ENCODE measurements around the gene THSD4.

Gene THSD4

GRCh38 chr15:71566226-71566625, 451.0 kb downstream of the THSD4 start:
- no peak for DNase-seq

DNA sequence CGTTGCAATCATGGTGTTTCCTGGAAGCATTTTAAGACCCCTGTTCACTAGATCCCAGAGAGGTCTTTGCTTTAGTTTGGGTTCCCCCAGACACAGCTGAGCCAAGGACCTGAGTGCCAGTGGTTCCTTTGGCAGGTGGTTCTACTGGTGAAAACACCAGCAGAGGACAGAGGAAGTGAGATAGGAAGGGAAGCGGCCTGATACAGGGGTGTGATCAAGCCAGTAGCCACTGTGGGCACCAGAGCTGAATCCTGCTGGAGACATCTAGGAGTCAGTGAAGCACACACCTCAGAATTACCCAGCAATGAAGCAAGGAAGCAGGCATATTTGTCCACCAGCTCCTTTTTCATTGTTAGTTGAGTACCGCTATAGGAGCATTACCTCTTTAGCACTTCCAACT, 451.9 kb downstream of the THSD4 start:
- DNase-seq = no peak

GRCh38 chr15:71568227-71568626, 453.0 kb downstream of the THSD4 start:
- DNase-seq = no peak

GRCh38 chr15:71570736-71571135, 455.5 kb downstream of the THSD4 start:
- no peak for DNase-seq

DNA sequence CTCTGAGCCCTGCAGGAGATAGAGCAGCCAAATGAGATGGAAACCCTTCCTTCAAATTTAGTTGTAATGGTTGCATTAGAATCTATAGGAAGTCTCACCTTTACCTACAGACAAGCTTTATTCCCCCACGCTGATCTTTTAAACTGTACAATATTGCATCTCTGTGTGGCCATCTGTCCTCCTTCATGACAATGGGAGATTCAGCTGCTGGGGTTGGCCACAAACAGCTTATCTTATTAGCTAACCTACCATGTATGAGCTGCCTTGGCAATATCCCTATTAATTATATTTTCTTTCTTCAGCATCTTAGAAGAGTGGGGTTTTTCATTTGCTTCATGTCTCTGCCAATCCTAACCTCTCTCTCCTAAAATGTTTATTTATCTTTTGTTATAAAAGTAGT, 456.4 kb downstream of the THSD4 start:
- no peak for DNase-seq

DNA sequence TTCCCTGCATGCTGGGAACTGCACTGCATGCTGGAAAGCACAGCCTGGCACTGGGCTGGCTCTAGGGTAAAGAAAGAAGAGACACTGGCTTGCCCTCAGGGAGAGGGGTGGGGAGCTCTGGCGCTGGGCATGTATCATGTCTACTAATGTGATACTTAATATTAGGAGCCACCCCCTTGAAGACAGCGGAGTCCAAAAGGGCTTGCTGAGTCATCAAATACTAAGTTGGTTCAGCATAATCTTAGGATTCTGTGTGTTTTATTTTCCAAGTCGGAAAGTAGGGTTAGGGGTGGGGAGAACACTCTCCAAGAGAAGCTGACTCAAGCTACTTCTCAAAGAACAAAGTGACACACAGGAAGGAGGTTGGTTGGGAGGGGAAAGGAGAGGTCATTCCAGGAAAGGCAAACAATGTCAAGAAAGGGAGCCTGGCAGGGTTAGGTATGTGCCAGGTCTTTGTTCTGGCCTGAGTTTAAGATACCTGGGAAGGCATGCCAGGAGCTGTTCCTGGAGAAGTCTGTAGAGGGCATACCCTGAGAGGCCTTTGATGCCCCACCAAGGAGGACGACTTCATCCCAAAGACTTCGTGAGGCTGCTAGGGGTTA, 457.3 kb downstream of the THSD4 start:
- DNase-seq = no peak

GRCh38 chr15:71573599-71573998, 458.3 kb downstream of the THSD4 start:
- no peak for DNase-seq

DNA sequence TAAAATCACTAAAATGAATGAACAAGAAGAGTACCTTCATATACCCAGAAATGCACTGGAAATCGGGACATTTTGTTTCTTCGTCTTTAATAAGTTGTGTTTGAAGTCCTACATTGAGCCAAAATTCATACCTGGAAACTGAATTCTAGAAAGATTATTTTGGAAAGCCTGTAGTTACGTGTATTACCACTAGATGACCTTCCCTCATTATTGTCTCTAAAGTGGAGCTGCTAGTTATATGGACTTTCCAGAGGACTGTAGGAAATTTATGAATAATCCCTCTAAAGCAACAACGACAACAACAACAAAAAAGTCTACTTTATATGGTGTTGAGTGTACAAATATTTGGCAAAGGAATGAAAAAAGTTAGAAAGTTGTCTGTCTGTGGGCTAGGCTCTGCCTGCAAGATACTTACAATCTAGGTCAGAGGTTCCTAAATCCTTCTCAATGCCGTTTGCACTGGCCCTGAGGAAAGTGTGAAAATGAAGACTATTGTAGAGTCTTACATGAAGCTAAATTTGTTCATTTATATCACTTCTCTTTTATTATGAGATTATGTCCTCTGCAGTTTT, 460.3 kb downstream of the THSD4 start:
- peak in 1 of 2 experiments; percentile 21 for DNase-seq

GRCh38 chr15:71577071-71577470, 461.8 kb downstream of the THSD4 start:
- no peak for DNase-seq

GRCh38 chr15:71581398-71581930, 466.2 kb downstream of the THSD4 start:
- no peak for DNase-seq

DNA sequence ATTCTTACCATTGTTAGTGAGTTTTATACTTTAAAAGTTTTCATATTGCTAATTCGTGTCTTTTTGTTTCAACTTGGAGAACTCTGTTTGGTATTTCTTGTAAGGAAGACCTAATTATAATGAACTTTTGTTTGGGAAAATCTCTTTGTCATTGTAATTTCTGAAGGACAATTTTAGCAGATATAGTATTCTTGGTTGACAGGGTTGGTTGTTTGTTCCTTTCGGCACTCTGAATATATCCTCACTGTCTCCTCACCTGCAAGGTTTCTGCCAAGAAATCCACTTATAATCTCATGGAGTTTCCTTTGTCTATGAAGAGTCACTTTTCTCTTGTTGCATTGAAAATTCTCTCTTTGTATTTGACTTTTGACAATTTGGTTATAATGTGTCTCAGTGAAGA, 469.9 kb downstream of the THSD4 start:
- no peak for DNase-seq

DNA sequence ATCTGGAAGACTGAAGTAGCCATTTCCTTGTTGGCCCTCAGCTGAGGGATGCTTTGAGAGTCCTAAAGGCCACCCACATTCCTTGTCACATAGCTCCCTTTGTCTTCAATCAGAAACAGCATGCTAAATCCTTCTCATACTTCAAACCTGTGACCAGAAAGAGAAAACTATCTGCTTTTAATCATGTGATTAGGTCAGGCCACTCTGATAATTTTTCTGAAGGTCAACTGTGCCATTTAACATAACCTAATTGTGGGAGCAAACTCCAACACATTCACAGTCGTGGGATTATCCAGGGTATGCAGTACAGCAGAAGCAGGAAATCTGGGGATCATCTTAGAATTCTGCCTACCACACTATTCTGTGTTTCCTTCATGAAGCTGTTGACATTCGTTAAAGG, 471.2 kb downstream of the THSD4 start:
- no peak for DNase-seq

DNA sequence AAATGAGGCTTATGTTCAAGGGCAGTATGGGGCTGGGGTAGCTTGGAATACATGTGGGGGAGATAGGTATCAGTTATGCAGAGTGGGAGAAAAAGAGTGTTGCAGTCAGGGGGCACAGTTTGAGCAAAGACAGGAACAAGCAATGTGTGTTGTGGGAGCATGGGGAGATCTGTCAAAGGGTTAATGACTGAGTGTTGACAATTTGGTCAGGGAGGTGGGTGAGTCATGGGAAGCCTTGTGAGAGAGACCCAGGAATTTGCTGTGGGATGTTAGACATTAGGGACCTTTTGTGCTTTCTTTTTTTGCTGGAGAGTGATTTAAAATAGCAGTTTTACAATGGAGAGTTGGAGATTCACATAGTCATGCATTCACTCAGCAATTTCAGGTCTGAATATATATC, 473.5 kb downstream of the THSD4 start:
- no peak for DNase-seq

DNA sequence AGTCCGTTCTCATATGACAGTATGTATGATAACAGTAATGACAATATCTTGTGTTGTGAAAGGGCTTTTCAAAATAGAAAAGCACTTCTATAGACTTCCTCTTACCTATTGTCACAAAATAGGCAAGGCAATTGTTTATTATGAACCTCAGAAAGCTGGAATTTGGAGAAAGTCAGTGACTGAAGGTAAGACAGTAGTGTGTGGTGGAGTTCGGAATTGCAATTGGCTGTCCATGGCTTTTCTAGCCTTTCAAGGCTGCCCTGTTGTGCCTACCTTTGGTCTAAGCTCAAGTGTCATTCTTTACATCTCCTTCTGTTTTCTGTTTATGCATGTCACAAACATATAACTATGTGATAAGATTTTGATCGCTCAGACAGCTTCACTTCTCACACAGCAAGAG, 475.8 kb downstream of the THSD4 start:
- no peak for DNase-seq

DNA sequence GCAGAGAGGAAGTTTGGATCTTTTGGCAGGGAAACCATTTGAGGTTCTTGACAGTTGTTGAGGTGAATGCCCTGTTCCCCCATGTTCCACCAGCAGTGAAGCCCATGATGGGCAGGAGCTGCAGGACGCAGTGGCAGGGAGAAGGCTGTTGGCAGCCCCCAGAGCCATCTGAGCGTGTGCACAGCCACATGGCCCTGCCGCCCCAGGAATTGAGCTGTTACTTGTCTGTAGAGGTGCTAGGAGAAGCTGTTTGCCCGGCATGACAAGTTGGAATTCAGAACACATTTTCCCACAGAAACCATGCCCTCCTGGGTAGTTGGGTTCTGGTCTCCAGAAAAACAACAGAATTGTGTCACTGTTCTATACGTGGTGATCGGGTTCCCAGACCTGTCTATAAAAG, 476.9 kb downstream of the THSD4 start:
- no peak for DNase-seq

DNA sequence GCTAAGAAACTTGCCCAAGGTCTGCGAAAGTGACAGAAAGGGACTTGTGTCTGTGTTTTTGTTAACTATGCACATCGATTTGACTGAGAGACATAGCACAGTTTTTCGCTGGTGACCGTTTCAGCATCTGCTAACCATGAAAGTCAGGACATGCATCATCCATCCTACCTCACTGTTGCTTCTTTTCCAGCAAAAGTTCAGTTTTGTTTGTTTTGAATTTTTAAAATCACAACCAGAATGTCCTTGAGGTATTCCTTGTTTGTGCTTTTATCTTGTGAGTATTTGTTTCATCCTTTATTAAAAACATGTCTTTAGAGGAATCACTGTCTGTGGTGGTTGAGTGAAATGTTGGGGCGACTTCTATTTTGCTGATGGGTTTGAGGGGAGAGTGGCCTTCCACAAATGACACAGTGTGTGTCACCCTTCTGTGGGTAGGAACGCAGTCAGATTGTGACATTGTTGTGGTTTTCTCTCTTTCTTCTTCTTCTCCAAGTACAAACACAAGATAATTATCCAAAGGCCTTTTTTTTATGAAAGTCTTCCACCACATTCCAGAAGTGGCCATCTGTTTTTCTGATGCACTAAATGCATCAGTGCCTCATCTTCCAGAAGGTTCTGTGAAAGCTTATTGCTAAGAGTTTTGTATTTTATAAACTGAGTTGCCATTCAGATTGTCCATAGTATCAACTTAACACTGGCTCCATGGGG, 480.7 kb downstream of the THSD4 start:
- DNase-seq = no peak

GRCh38 chr15:71596672-71597071, 481.4 kb downstream of the THSD4 start:
- no peak for DNase-seq

DNA sequence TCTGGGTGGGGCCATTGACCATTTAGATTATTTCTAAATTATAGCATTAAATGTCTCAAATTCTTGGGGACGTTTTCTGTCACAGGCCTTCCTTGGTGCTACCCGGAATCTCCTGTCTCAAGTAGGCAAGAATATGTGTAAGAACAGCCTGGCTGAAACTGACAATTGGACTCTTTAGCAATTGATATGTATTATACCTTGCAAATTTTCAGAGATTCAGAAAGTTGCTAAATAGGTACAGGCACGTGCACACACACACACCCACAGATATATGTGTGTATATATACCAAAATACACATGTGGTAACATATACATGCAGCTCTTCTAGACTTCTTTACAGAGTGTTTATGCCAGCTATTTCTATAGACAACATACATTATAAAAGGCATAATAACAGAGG, 481.9 kb downstream of the THSD4 start:
- no peak for DNase-seq

GRCh38 chr15:71597637-71598036, 482.4 kb downstream of the THSD4 start:
- no peak for DNase-seq

DNA sequence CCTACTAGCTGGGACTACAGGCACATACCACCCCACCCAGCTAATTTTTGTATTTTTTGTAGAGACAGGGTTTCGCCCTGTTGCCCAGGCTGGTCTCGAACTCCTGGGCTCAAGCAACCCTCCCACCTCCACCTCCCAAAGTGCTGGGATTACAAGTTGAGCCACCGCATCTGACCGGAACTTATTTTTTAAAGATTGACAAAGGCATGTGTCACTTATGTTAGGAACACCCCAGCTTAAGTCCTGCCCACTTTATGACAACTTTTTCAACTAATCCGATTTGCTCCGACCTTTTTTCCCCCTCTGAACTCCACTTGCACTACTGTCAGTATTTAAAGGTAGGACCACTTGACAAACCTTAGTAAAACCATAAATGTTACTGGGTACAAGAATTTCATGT, 483.5 kb downstream of the THSD4 start:
- no peak for DNase-seq

- DNase-seq = no peak
Measured at GRCh38 chr15:71599418-71600151, 484.3 kb downstream of the THSD4 start.

- DNase-seq = no peak
Measured at GRCh38 chr15:71600237-71600636, 485.0 kb downstream of the THSD4 start.

- DNase-seq = no peak
Measured at GRCh38 chr15:71601038-71601834, 486.0 kb downstream of the THSD4 start.

Data from NCI-H2081 (cell line).